ENCODE data around the gene GAMT. TPM values are rescaled to one million over a fixed set of nuclear protein-coding genes. Genes with fewer than 3 reads are reported as not detected.

The GAMT gene
- total and polyA plus RNA-seq, 2 of the 13 experiments (the other 11 are each of a cell fraction or from before 2014, with no cell fraction given), result 115 to 124 TPM

- peak; percentile 72; the same call in 1 of the 2 replicates for TF ChIP-seq TERF1 (CRISPR knock-in tag; IDR thresholded peaks at IDR 0.05)
- peak; percentile 84; the same call in 1 of the 2 replicates for TF ChIP-seq THRA (CRISPR knock-in tag; IDR thresholded peaks at IDR 0.05; ENCODE audit: borderline replicate concordance)
- TF ChIP-seq RFX5 (IDR thresholded peaks at IDR 0.05; ENCODE audit: low read depth, low read length), result peak; percentile 38; the same call in 1 of the 2 replicates
- TF ChIP-seq ZNF276 (CRISPR knock-in tag; IDR thresholded peaks at IDR 0.05; ENCODE audit: low read depth), result no peak
- no peak for TF ChIP-seq ARNT (IDR thresholded peaks at IDR 0.05)
- no peak for TF ChIP-seq PCBP2 (optimal IDR thresholded peaks at IDR 0.05; ENCODE audit: low read depth, low read length, poor library complexity, severe bottlenecking)
- TF ChIP-seq ATF7 (IDR thresholded peaks at IDR 0.05), result no peak
- TF ChIP-seq ATF7 (CRISPR knock-in tag; IDR thresholded peaks at IDR 0.05), result no peak; the same call in 1 of the 2 replicates
- TF ChIP-seq ZNF143 (CRISPR knock-in tag; IDR thresholded peaks at IDR 0.05), result peak; percentile 78
- no peak for TF ChIP-seq NPAS2 (CRISPR knock-in tag; IDR thresholded peaks at IDR 0.05; ENCODE audit: borderline replicate concordance)
- no peak for TF ChIP-seq NR2F2 (IDR thresholded peaks at IDR 0.05; ENCODE audit: borderline replicate concordance, low read depth)
- TF ChIP-seq PCBP1 (IDR thresholded peaks at IDR 0.05; ENCODE audit: borderline replicate concordance, low read depth, low read length), result peak; percentile 43; the same call in 1 of the 2 replicates
- peak; percentile 98 for TF ChIP-seq ELF1 (CRISPR knock-in tag; IDR thresholded peaks at IDR 0.05)
- peak; percentile 96 for TF ChIP-seq GATAD1 (CRISPR knock-in tag; IDR thresholded peaks at IDR 0.05)
- peak; percentile 93 for TF ChIP-seq ZSCAN21 (CRISPR knock-in tag; IDR thresholded peaks at IDR 0.05; ENCODE audit: borderline replicate concordance)
- TF ChIP-seq PLRG1 (conservative IDR thresholded peaks at IDR 0.05), result no peak
- TF ChIP-seq ZNF510 (CRISPR knock-in tag; IDR thresholded peaks at IDR 0.05; ENCODE audit: low read depth), result peak; percentile 61; the same call in 1 of the 2 replicates
- TF ChIP-seq ZNF557 (CRISPR knock-in tag; IDR thresholded peaks at IDR 0.05), result 0 out of 2 replicates have a peak, but pooled peaks have one; percentile 58
- TF ChIP-seq MIER2 (CRISPR knock-in tag; IDR thresholded peaks at IDR 0.05), result peak; percentile 87
- no peak for TF ChIP-seq ZNF260 (CRISPR knock-in tag; IDR thresholded peaks at IDR 0.05; ENCODE audit: borderline replicate concordance, low read depth)
- peak; percentile 72 for TF ChIP-seq PATZ1 (CRISPR knock-in tag; IDR thresholded peaks at IDR 0.05)
- no peak; the same call in 1 of the 2 replicates for TF ChIP-seq ZBTB8A (CRISPR knock-in tag; IDR thresholded peaks at IDR 0.05; ENCODE audit: borderline replicate concordance, low read depth)
- TF ChIP-seq STAT5B (CRISPR knock-in tag; IDR thresholded peaks at IDR 0.05), result no peak
- TF ChIP-seq GTF3A (CRISPR knock-in tag; conservative IDR thresholded peaks at IDR 0.05), result peak; percentile 94
Measured at GRCh38 chr19:1438035-1438932, 36.9 kb upstream of the GAMT start, which contains the start of gene RPS15 (continued).

Data from HepG2 (cell line).